Upper lobe of left lung (tissue), 4 donors: ENCODE measurements around the gene CMTM8.

ENCODE experiments used
- CTCF ChIP-seq, 6 experiments: fragments of 450-650 bp in 4 of 6; fragments of 200-600 bp in 2 of 6; sonication (generic) in 2 of 6; IDR thresholded peaks; one replicate each; pipeline ENCODE4 v1.5.1; 2016 to 2019; ENCODE audit warnings: antibody characterized with exemption in 6 of 6
- EP300 ChIP-seq, 4 donors: sonication (generic); formaldehyde crosslinking; IDR thresholded peaks; one replicate each; pipeline ENCODE4 v1.5.1; 2017; ENCODE audit warnings: antibody characterized with exemption in 4 of 4, control low read depth in 2 of 4

DNA sequence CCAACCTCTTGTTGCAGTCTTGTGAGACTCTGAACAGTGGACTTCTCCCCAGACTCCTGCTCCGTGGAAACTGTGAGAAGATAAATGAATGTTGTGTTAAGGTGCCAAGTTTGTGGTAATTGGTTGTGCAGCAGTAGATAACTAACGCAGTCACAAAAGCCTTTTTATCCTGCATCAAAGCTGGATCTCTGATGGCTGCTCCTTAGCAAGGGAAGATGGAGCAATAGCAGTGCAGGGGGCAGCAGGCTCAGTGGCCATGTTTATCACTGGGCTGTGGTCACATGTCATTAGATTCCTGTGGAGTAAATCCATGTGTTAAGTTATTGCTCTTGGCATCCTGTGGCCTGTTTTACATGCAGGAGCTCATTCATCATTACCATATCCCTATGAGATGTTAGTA lies 166.7 kb downstream of the CMTM8 start:
- TF ChIP-seq EP300 (IDR thresholded peaks at IDR 0.05) (no peak), CTCF (IDR thresholded peaks at IDR 0.05) (no peak)
